K562 (cell line): Measurements from ENCODE around the gene GOLIM4.

ENCODE experiments used
- CTCF ChIP-seq, 3 experiments: IDR thresholded peaks in 2 of 3; conservative IDR thresholded peaks in 1 of 3; 2 replicates each; pipeline ENCODE4 v1.5.1; 2011 to 2012; ENCODE audit warnings: low read length in 3 of 3, mild to moderate bottlenecking in 3 of 3, control low read depth in 2 of 3, improper control_type of control experiment in 1 of 3, inconsistent platforms in 1 of 3, low read depth in 1 of 3, mixed read lengths in 1 of 3, moderate library complexity in 1 of 3; ENCODE audit not compliant: insufficient read depth in 2 of 3
- HMGXB4 ChIP-seq: sonication (generic); formaldehyde crosslinking; IDR thresholded peaks from 2 replicates; pipeline ENCODE4 v1.8.1; 2023; ENCODE audit warnings: mild to moderate bottlenecking, missing genetic modification reagents
- PPARD ChIP-seq: fragments of 250-450 bp; sonication (Bioruptor Pico); IDR thresholded peaks from 2 replicates; pipeline ENCODE4 v1.8.0; 2022; ENCODE audit warnings: inconsistent platforms, mild to moderate bottlenecking, moderate library complexity
- SMARCC2 ChIP-seq: fragments of 450-650 bp; IDR thresholded peaks from 2 replicates; pipeline ENCODE4 v1.6.1; 2017; ENCODE audit warnings: antibody characterized with exemption, moderate library complexity, mild to moderate bottlenecking, low read depth
- USF2 ChIP-seq: sonication (generic); formaldehyde crosslinking; IDR thresholded peaks from 2 replicates; pipeline ENCODE4 v1.5.0; 2020; ENCODE audit warnings: missing genetic modification reagents
- ZNF175 ChIP-seq: fragments of 200-800 bp; sonication (Bioruptor generic); IDR thresholded peaks from 2 replicates; pipeline ENCODE4 v1.6.1; 2016; ENCODE audit warnings: low read depth, mild to moderate bottlenecking, missing genetic modification characterization, missing compliant biosample characterization

- TF ChIP-seq USF2 (CRISPR knock-in tag) (no peak), CTCF (IDR thresholded peaks at IDR 0.05 in 2 of 3, conservative IDR thresholded peaks at IDR 0.05 in 1 of 3; ENCODE audit: insufficient read depth in 2 of 3, low read depth in 1 of 3, low read length in 3 of 3) (peak in 2 of 3 experiments; percentile 18 to 46; a peak in 2 of 6 replicates), SMARCC2 (no peak), HMGXB4 (CRISPR knock-in tag) (no peak), PPARD (CRISPR knock-in tag) (no peak), ZNF175 (CRISPR knock-in tag) (no peak)
Measured at GRCh38 chr3:168053115-168053514, 42.6 kb downstream of the GOLIM4 start.
